GM21619 (cell line): ENCODE data around the gene MTF2.
"Not testable (repeated sequence)": the region's sequence is repeated elsewhere in the genome, so short reads cannot be mapped to it uniquely, and the experiment has no call there.

Experiments used
- ATAC-seq: cut with Tn5 transposase; IDR thresholded peaks from one replicate; pipeline ENCODE4 v1.9.1; 2021; ENCODE audit not compliant: unreplicated experiment

MTF2 gene

DNA sequence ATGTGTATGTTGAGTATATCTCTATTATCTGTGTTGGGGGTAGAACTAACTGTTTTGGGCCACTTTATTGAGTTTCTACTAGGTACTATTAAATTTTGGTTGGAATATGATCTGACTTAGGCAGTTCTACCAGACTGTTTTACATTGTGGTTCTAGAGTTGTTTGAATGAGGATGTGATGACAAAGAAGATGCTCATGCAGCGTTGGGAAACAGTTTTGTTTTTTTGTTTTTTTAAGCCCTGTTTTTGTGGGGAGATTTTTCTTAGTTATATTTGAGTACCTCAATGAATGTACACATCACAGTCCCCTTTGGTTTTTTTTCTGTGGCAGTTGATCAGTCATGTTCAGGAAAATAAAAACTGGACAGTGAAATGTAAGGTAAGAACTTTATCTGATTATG is 61.0 kb downstream of the MTF2 start:
- no peak for ATAC-seq

DNA sequence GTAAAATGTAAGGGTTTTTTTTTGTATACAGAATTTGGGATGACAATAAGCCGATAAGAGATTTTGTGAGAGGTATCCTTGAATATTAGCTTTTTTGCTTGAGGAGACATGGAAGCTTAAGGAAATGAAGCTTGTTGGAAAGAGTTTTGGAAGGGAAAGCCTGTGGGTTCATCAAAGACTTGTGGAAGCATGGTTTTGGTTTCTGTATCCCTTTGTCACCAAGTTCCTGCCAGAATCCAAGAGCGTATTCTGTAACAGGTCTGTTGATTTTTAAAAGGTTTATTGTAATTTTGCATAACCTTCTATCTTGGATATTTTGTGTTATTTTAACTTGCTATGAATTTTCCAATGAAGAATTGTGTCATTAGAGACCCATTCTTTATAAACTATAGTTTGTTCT is 63.1 kb downstream of the MTF2 start:
- no peak for ATAC-seq

DNA sequence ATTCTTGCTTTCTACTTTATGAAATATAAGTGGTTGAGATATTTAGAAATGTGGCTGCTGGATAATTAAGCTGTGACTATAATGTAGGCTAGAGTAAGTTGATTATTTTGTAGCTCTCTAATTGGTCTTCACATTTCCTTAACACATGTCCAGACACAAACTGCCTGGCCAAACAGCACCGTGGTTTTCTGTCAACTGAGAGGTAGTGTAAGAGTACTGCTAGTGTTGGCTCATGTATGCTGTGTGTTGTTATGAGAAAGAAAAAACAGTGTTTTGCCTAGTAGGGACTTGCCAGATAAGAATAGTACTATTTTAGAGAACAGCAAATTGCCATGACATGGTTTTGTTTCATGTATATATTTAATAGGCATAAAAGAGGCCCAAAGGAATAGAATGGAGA is 64.1 kb downstream of the MTF2 start:
- ATAC-seq: no peak

DNA sequence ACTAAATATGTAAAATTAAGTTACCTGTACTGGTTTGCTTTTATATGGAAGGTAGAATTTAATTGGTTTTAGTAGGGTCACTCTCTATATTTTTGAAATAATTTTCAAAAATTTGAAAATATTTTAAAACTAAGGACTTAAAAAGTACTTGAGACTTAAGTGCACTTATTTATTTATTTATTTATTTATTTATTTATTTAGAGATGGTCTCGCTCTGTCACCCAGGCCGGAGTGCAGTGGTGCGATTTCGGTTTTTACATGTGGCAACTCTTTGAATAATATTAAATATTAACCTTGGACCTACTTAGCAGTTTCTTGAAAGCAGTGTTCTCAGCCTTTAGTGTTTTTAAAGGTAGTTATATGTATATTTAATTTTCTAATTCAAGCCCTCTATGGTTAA is 64.7 kb downstream of the MTF2 start:
- no peak for ATAC-seq

DNA sequence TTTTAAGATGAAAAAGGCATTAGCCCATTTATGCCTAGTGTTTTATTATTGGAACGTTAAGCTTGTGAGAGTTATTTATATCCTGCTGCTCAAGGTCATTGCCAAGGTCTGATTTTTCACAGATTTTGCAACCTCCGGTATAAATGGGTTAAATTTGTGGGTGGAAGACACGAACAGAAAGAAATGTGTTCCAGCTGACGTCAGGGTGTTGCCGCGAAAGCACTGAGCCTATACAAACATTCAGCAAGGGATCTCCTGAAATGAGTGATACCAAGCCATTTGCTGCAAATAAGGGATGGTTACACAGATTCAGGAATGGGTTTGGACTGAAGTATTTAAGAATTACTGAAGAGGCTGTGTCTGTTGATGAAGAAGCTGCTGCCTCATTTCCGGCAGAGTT is 68.9 kb downstream of the MTF2 start:
- ATAC-seq: no peak

DNA sequence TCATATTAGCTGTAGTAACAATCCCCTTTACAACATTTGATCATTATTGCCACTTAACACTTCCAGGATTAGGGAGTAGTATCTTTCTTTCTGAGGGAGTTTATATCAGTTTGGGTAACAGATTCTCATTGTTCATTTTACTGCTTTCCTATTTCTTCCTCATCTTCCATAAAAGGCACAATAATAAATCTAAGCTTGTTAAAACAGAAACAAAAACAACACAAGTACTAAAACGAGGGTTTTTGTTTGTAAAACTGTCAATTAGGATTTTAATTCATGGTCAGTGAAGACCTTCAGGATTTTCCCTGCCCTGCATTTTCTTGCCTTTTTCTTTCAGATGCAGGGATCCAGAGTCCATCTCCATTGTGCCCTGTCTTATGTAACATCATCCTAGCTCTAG is 71.6 kb downstream of the MTF2 start:
- no peak for ATAC-seq

DNA sequence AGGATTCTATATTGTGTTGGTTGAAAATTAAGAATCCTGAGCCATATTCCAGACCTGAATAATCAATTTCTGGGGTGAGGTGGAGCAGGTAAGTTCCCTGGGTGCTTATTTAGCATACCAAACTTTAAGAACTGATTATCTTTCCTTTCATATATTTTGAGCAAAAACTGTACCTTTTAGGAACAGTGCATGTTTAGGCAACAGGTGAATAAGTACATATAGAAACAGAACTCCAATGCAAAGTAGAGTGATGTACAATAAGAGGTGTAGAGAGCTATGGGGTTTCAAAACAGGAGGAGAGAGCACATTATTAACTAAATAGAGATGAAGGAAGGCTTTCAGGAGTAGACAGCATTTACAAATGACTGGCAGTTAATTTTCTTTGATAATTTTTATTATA is 72.4 kb downstream of the MTF2 start:
- no peak for ATAC-seq

DNA sequence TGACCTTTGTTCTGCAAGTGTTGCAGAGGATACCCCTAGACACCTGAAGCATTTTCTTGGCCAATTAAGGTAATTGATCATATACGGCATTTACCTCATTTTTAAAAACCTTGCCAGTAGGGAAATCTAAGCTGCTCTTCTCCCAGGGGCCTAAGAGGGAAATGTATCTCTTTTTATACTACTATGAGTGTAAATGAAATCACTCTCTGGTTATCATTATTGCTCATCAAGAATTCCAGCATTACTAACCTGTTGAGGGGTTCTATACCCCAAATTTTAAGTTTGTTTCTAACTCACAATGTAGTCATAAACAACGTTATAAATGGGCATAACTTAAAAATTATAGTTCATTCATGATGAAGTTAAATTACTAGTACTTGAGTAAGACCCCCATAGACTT is 73.8 kb downstream of the MTF2 start:
- no peak for ATAC-seq

DNA sequence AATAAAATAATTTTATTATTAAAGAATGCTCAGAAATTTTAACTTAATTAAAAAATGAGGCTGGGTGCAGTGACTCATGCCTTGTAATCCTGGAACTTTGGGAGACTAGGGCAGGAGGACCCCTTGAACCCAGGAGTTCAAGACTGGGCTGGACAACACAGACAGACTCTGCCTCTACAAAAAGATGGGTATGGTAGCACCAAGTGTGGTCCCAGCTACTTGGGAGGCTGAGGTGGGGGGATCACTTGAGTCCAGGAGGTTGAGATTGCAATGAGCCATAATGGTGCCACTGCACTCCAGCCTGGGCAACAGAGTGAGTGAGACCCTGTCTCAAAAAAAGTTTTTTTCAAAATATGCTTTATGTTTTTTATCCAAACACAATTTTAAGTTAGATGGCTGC is 75.8 kb downstream of the MTF2 start:
- no peak for ATAC-seq

DNA sequence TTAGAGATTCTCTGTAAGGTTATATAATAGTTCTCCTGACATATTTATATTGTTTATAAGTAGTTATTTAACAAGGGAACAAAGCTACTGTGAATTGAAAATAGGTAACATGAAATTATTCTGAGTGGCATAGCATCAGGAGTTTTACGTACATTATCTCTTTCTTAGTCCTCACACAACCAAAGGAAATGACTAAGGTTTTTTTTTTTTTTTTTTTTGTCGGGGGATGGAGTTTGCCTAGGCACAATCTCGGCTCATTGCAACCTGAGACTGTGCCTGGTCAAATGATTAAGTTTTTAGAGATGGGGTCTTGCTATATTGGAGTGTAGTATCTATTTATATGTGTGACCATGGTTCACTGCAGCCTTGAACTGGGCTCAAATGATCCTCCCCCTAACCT is 76.3 kb downstream of the MTF2 start:
- no peak for ATAC-seq

DNA sequence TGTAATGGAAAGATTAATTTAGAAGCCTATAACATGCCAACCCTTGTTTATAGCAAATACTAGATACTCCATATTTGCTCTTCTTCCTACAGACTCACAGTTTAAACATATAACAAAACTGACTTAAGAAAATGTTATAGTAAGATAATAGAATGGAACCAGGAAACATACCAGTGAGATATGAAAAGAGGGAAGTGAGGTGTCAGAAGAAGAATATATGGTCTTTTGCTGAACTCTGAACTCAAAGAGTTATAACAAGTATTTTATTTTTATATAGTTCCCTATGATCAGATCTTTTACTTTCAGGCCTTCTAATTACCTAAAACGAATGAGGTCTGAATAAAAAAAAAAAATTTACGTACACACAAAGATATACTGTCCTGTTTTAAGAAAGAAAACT is 80.3 kb downstream of the MTF2 start:
- ATAC-seq: no peak

DNA sequence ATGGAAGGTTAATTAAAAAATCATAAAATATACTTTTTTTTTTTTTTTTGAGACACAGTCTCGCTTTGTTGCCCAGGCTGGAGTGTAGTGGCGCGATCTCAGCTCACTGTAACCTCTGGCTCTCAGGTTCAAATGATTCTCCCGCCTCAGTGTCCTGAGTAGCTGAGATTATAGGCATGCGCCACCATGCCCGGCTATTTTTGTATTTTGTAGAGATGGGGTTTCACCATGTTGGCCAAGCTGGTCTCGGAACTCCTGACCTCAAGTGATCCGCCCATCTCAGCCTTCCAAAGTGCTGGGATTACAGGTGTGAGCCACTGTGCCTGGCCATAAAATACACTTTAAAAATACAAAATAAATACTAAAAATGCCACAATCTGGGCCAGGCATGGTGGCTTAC is 84.2 kb downstream of the MTF2 start:
- not testable (repeated sequence) for ATAC-seq

DNA sequence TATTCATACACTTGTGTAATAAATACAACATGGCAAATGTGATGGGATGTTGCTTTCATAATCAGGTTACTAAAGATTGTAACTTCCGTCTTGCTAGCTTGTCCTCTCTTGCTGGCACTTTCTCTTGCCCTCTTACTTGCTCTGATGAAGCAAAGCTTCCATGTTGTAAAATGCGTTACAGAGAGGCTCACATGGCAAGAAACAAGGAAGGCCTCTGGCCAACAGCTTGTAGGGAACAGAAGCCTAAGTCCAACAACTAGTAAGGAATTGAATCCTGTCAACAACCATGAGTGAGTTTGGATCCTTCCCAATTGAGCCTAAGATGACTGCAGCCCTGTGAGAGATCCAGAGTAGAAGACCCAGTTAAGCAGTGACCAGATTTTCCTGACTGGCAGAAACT is 85.7 kb downstream of the MTF2 start:
- ATAC-seq: no peak

DNA sequence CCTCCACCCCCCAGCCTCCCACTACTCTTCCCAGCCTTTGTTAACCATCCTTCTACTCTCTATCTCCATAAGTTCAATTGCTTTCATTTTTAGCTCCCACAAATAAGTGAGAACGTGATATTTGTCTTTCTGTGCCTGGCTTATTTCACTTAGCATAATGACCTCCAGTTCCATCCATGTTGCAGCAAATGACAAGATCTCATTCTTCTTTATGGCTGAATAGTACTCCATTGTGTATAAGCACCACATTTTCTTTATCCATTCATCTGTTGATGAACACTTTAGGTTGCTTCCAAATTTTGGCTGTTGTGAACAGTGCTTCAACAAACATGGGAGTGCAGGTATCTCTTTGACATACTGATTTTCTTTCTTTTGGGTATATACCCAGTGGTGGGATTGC is 86.8 kb downstream of the MTF2 start:
- not testable (repeated sequence) for ATAC-seq

DNA sequence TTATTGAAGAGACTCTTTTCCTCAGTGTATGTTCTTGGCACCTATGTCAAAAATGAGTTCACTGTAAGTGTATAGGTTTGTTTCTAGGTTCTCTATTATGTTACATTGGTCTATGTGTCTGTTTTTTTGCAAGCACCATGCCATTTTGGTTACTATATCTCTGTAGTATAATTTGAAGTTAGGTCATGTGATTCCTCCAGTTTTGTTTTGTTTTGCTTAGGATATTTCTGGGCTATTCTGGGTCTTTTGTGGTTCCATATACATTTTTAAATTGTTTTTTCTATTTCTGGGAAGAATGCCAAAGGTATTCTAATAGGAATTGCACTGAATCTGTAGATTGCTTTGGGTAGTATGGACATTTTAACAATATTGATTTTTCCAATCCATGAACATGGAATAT is 87.9 kb downstream of the MTF2 start:
- no peak for ATAC-seq

DNA sequence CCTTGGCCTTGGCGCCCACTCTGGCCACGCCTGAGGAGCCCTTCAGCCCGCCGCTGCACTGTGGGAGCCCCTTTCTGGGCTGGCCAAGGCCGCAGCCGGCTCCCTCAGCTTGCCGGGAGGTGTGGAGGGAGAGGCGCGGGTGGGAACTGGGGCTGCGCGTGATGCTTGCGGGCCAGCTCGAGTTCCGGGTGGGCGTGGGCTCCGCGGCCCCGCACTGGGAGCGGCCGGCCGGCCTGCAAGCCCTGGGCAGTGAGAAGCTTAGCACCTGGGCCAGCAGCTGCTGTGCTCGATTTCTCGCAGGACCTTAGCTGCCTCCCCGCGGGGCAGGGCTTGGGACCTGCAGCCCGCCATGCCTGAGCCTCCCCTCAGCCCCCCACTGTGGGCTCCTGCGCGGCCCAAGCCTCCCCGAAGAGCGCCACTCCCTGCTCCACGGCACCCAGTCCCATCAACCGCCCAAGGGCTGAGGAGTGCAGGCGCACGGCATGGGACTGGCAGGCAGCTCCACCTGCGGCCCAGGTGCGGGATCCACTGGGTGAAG is 91.1 kb downstream of the MTF2 start:
- not testable (repeated sequence) for ATAC-seq

DNA sequence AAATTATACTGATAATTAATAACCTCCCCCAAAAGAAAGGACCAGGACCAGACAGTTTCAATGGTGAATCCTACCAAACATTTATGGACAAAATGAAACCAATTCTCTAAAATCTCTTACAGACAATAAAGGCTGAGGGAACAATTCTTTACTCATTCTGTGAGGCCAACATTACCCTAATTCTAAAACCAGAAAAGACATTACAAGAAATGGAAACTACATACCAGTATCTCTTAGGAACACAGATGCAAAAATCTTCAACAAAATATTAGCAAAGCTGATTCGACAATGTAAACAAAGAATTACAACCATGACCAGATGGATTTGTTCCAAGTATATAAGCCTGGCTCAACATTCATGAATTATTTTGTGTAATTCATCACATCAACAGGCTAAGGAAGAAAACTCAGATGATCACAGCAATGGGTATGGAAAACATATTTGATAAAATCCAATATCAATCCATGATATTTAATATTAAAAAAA is 92.5 kb downstream of the MTF2 start:
- no peak for ATAC-seq

DNA sequence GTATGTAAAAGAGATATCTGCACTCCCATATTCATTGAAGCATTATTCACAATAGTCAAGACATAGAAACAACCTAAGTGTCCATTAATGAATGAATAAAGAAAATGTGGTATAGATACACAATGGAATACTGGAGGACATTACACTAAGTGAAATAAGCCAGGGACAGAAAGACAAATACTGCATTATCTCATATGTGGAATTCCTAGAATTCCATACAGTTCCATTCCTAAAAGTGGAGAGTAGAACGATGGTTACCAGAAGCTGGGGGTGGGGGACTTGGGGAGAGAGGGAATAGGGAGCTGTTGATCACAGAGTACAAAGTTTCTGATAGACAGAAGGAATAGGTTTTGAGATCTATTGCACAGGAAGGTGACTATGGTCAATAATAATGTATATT is 93.7 kb downstream of the MTF2 start:
- ATAC-seq: no peak

DNA sequence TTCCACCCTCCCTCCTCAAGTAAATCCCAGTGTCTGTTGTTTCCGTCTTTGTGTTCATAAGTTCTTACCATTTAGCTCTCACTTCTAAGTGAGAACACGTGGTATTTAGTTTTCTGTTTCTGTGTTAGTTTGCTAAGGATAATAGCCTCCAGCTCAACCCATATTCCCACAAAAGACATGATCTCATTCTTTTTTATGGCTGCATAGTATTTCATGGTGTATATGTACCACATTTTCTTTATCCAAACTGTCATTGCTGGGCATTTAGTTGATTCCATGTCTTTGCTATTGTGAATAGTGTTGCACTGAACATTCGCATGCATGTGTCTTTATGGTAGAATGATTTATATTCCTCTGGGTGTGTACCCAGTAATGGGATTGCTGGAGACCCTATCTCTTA is 95.6 kb downstream of the MTF2 start:
- ATAC-seq: not testable (repeated sequence)

DNA sequence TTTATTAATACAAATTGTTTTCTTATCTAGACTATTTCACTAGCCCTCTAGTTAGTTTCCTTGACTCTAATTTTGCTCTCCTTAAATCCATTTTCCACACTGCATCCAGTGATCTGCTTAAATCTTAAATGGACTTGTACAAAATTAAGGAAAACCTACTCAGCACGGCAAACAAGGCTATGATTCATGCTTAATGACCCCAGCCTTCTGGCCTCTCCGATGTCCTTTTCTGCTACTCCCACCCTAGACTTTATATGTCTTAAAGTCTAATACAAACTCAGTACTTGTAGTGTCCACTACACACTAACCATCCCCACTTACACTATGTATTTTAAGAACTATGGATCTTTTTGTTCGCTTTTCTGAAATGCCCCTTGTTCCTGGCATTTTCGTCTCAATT is 98.9 kb downstream of the MTF2 start:
- ATAC-seq: no peak

DNA sequence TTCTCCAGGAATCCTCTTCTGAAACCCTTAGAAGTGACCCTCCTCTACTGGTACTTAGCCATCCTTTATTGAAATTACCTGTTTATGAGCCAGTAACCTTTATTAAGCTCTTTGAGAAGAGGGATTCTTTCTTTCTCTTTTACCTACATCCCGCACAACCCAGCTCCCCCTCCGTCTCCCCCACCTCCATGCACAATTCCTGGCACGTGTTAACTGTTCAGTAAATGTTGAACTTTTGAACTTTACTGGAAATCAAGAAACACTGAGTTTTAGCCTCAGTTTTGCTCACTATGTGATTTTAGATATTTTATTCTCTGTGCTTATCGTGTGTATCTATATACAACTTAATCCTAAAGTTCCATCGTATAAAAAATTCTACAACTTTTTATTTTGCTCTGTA is 99.3 kb downstream of the MTF2 start:
- ATAC-seq: no peak

DNA sequence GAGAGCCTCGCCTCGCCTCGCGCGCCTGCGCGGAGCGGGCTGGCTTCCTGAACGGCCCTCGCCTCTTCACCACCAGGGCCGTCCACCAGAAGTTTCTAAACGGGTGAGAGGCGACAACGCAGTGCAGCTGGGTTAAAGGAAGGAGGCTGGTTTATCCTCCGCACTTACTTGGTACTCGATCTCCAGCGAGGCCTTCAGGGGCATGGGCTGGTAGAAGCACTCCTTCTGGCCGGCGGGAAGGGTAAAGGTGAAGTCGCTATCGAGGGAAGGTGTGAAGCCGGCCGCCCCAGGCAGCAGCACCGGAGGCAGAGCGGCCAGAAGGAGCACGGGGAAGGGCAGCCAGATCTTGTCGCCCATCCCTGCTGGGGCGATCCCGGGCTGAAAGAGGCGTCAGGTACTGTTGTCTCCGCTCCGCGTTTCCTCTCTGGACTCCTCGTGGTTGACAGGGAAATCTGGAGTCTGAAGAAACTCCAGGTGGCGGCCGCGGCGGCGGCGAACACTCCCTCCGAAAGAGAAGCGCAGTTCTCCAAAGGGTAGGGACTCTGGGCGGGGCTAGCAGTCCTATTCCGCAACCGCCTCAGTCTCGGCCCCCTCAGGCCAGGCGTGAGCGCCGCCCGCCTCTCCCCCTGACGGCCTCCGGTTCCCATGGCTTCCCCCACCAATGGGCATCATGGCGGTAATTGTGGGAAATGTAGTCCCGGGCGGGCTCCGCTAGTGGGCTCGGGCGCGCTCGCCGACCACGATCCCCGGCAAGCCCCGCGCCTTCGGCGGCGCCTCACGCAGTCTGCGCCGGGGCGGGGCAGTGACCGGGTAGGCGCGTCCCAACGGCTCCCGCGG is 101.0 kb downstream of the MTF2 start, which contains the start of gene TMED5:
TSS of gene TMED5 (minus strand) at position 528 of the 837 bp plus-strand sequence. CDS start at position 357, 171 bp downstream.
- peak; percentile 87 for ATAC-seq
